Keratinocyte (primary cell): ENCODE measurements around the gene STAT3. TPM values are rescaled to one million over a fixed set of nuclear protein-coding genes. Genes with fewer than 3 reads are reported as not detected.

Experiments used
- DNase-seq: peaks from one replicate; pipeline ENCODE4 v3.0.0-alpha.2; 2011; ENCODE audit warnings: low read depth, missing footprints, low spot score
- FAIRE-seq: peaks from 2 replicates; lab custom pipeline; 2011; peaks lifted over from hg19 to GRCh38; lab: Jason Lieb, UNC
- H2AFZ ChIP-seq: 2 replicates; pipeline ENCODE4 v1.6.0; 2012; ENCODE audit warnings: low read length, control low read depth, inconsistent platforms; ENCODE audit not compliant: control insufficient read depth
- H3K27ac ChIP-seq: 2 replicates; pipeline ENCODE4 v1.5.1; 2011; ENCODE audit warnings: low read length; ENCODE audit not compliant: control insufficient read depth, insufficient read depth
- H3K27me3 ChIP-seq: 3 replicates; pipeline ENCODE4 v1.6.0; 2011; ENCODE audit warnings: low read length; ENCODE audit not compliant: control insufficient read depth, insufficient read depth; ENCODE audit errors: extremely low read depth
- H3K36me3 ChIP-seq, 2 experiments: 2 replicates in 1 of 2; 3 replicates in 1 of 2; pipeline ENCODE4 v1.5.1; 2011; ENCODE audit warnings: low read length in 2 of 2, mild to moderate bottlenecking in 1 of 2; ENCODE audit not compliant: control insufficient read depth in 2 of 2, insufficient read depth in 2 of 2; ENCODE audit errors: extremely low read depth in 1 of 2
- H3K4me1 ChIP-seq: 3 replicates; pipeline ENCODE4 v1.5.1; 2011; ENCODE audit warnings: low read length; ENCODE audit not compliant: control insufficient read depth, insufficient read depth; ENCODE audit errors: extremely low read depth
- H3K4me2 ChIP-seq: 3 replicates; pipeline ENCODE4 v1.6.0; 2011; ENCODE audit warnings: low read depth, low read length; ENCODE audit not compliant: control insufficient read depth, insufficient read depth; ENCODE audit errors: extremely low read depth
- H3K4me3 ChIP-seq, 3 experiments: fragments of 200-600 bp in 1 of 3; sonication (generic) in 1 of 3; 2 replicates in 2 of 3; 3 replicates in 1 of 3; pipeline ENCODE4 v1.5.1; 2011 to 2016; ENCODE audit warnings: low read length in 3 of 3, mild to moderate bottlenecking in 3 of 3, control low read depth in 2 of 3, inconsistent platforms in 1 of 3, low read depth in 1 of 3, mixed read lengths in 1 of 3, mixed run types in 1 of 3, moderate library complexity in 1 of 3; ENCODE audit not compliant: control insufficient read depth in 2 of 3, insufficient read depth in 2 of 3; ENCODE audit errors: extremely low read depth in 1 of 3
- H3K79me2 ChIP-seq: 2 replicates; pipeline ENCODE4 v1.6.0; 2012; ENCODE audit warnings: low read length; ENCODE audit not compliant: control insufficient read depth, insufficient read depth
- H3K9ac ChIP-seq: 3 replicates; pipeline ENCODE4 v1.6.0; 2011; ENCODE audit warnings: low read length; ENCODE audit not compliant: control insufficient read depth, insufficient read depth; ENCODE audit errors: extremely low read depth
- H3K9me1 ChIP-seq: 3 replicates; pipeline ENCODE4 v1.6.0; 2011; ENCODE audit warnings: low read length; ENCODE audit not compliant: control insufficient read depth, insufficient read depth; ENCODE audit errors: extremely low read depth
- H3K9me3 ChIP-seq: 2 replicates; pipeline ENCODE4 v1.5.1; 2012; ENCODE audit warnings: low read depth, low read length; ENCODE audit not compliant: control insufficient read depth
- H4K20me1 ChIP-seq: 3 replicates; pipeline ENCODE4 v1.6.0; 2011; ENCODE audit warnings: low read length; ENCODE audit not compliant: control insufficient read depth, insufficient read depth; ENCODE audit errors: extremely low read depth
- CTCF ChIP-seq, 3 experiments: IDR thresholded peaks in 1 of 3; conservative IDR thresholded peaks in 1 of 3; optimal IDR thresholded peaks in 1 of 3; 2 replicates in 2 of 3; 3 replicates in 1 of 3; pipeline versions ENCODE3 to v1.5.1; 2011; ENCODE audit warnings: low read length in 3 of 3, mild to moderate bottlenecking in 3 of 3, moderate library complexity in 2 of 3, control low read depth in 1 of 3, inconsistent platforms in 1 of 3; ENCODE audit not compliant: insufficient read depth in 2 of 3; ENCODE audit errors: extremely low read depth in 1 of 3
- EZH2 ChIP-seq: IDR thresholded peaks from one replicate; pipeline ENCODE4 v1.6.1; 2012; ENCODE audit warnings: inconsistent platforms, mild to moderate bottlenecking, low read length, moderate library complexity
- dilution Hi-C: fragments of 300-500 bp; cut with MboI; formaldehyde crosslinking; loops from one replicate; pipeline ENCODE4 v1.7.0; 2020; ENCODE audit warnings: low sequenced_read_pairs; ENCODE audit not compliant: extremely low pct_ligation_motif_present
- polyA plus RNA-seq, 5 experiments: library from polyadenylated mRNA; depleted of rRNA in 3 of 5; stranded (reverse) in 3 of 5; stranded (forward) in 1 of 5; unstranded in 1 of 5; fragments of >200 nt; gene quantifications; 1 replicate in 1 of 5; 2 replicates in 3 of 5; 3 replicates in 1 of 5; pipeline versions ENCODE4 v1.2.1 to v1.2.3, GENCODE V29; 2011 to 2012; ENCODE audit warnings: missing spikeins in 2 of 5, low read depth in 1 of 5, low replicate concordance in 1 of 5

STAT3 gene
- polyA plus RNA-seq, 1 donor (not counting 4 experiments of a cell fraction or from before 2014, with no cell fraction given): 37.4 TPM

- no peak for TF ChIP-seq EZH2
- TF ChIP-seq CTCF (optimal IDR thresholded peaks at IDR 0.05 in 1 of 3, IDR thresholded peaks at IDR 0.05 in 1 of 3, conservative IDR thresholded peaks at IDR 0.05 in 1 of 3; ENCODE audit: extremely low read depth in 1 of 3, insufficient read depth in 2 of 3, low read length in 3 of 3): peak in 1 of 3 experiments; percentile 1
- peak overlapping the region; percentile 41 for H3K4me2 ChIP-seq
- H2AFZ ChIP-seq: no peak overlapping the region
- peaks cover 0 to 7% of the 10 kb centered on the region in 2 experiments for H3K36me3 ChIP-seq
- no peaks in the 10 kb centered on the region for H3K9me1 ChIP-seq
- peaks cover 29% of the 10 kb centered on the region for H4K20me1 ChIP-seq
- no peaks in the 10 kb centered on the region for H3K27me3 ChIP-seq
- FAIRE-seq (no peak), DNase-seq (no peak)
- H3K4me1 ChIP-seq: peaks cover 35% of the 10 kb centered on the region
- no peaks in the 10 kb centered on the region for H3K9me3 ChIP-seq
- H3K79me2 ChIP-seq: peaks cover 56% of the 10 kb centered on the region
- peak overlapping the region; percentile 90 for H3K9ac ChIP-seq
- peak overlapping the region; percentile 92 to 97 (median 94) for H3K4me3 ChIP-seq
- dilution Hi-C loops: no loop called here
- H3K27ac ChIP-seq: peak overlapping the region; percentile 80
These were observed 34.2 kb upstream of the STAT3 start for GRCh38 chr17:42422412-42422957.

- H4K20me1 ChIP-seq: peaks cover 34% of the 10 kb centered on the region
- peaks cover 0 to 7% of the 10 kb centered on the region in 2 experiments for H3K36me3 ChIP-seq
- peaks cover 63% of the 10 kb centered on the region for H3K79me2 ChIP-seq
- DNase-seq: no peak
- H3K4me2 ChIP-seq: peak overlapping the region; percentile 80
- peak overlapping the region; percentile 90 for H3K9ac ChIP-seq
- H3K27me3 ChIP-seq: no peaks in the 10 kb centered on the region
- TF ChIP-seq CTCF (optimal IDR thresholded peaks at IDR 0.05 in 1 of 3, IDR thresholded peaks at IDR 0.05 in 1 of 3, conservative IDR thresholded peaks at IDR 0.05 in 1 of 3; ENCODE audit: extremely low read depth in 1 of 3, insufficient read depth in 2 of 3, low read length in 3 of 3) (no peak), EZH2 (no peak)
- FAIRE-seq: no peak
- H3K9me1 ChIP-seq: no peaks in the 10 kb centered on the region
- dilution Hi-C loops: no loop called here
- H3K27ac ChIP-seq: peak overlapping the region; percentile 80
- peak overlapping the region; percentile 92 to 97 (median 94) for H3K4me3 ChIP-seq
- H2AFZ ChIP-seq: no peak overlapping the region
- H3K9me3 ChIP-seq: no peaks in the 10 kb centered on the region
- H3K4me1 ChIP-seq: peaks cover 35% of the 10 kb centered on the region
These were observed 33.5 kb upstream of the STAT3 start for GRCh38 chr17:42421507-42422338.
